Erythroblast (primary cell): ENCODE results near the gene CDH13.

Experiments
- GATA1 ChIP-seq: IDR thresholded peaks from 2 replicates; pipeline ENCODE4 v1.6.1; 2011; ENCODE audit warnings: low read depth, mild to moderate bottlenecking, control low read depth, low read length, moderate library complexity
- POLR2A ChIP-seq: IDR thresholded peaks from 2 replicates; pipeline ENCODE4 v1.6.1; 2011; ENCODE audit warnings: mild to moderate bottlenecking, low read length

- TF ChIP-seq POLR2A (no peak), GATA1 (no peak)
These were observed 1204.1 kb downstream of the CDH13 start for GRCh38 chr16:83830769-83831455.
